ENCODE data around the gene ZNF516.
"Not testable (repeated sequence)": the region's sequence is repeated elsewhere in the genome, so short reads cannot be mapped to it uniquely, and the experiment has no call there.

ZNF516 gene, protein sequence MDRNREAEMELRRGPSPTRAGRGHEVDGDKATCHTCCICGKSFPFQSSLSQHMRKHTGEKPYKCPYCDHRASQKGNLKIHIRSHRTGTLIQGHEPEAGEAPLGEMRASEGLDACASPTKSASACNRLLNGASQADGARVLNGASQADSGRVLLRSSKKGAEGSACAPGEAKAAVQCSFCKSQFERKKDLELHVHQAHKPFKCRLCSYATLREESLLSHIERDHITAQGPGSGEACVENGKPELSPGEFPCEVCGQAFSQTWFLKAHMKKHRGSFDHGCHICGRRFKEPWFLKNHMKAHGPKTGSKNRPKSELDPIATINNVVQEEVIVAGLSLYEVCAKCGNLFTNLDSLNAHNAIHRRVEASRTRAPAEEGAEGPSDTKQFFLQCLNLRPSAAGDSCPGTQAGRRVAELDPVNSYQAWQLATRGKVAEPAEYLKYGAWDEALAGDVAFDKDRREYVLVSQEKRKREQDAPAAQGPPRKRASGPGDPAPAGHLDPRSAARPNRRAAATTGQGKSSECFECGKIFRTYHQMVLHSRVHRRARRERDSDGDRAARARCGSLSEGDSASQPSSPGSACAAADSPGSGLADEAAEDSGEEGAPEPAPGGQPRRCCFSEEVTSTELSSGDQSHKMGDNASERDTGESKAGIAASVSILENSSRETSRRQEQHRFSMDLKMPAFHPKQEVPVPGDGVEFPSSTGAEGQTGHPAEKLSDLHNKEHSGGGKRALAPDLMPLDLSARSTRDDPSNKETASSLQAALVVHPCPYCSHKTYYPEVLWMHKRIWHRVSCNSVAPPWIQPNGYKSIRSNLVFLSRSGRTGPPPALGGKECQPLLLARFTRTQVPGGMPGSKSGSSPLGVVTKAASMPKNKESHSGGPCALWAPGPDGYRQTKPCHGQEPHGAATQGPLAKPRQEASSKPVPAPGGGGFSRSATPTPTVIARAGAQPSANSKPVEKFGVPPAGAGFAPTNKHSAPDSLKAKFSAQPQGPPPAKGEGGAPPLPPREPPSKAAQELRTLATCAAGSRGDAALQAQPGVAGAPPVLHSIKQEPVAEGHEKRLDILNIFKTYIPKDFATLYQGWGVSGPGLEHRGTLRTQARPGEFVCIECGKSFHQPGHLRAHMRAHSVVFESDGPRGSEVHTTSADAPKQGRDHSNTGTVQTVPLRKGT

DNA sequence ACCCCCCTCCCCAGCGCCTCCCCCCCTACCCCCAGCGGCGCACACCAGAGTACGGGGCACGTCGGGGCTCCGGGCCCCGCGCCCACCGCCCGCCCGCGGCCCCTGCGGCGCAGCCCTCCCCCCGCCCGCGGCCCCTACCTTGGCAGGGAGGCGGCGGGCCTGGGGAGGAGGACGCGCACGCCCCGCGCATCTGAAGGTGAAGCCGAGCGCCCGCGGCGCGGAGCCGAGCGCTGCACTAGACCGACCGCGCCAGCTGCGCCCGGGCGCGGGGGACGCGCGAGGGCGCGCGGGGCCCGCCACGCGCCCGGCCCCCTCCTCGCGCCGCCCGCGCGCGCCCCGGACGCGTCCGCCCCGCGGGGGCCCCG is at the start of gene ZNF516:
ZNF516 (minus strand) TSS at position 237 of the 365 bp plus-strand sequence. CDS start 52,188 bp downstream, outside the sequence.
- DNase-seq (ENCODE audit: low read depth) = peak; percentile 50

DNA sequence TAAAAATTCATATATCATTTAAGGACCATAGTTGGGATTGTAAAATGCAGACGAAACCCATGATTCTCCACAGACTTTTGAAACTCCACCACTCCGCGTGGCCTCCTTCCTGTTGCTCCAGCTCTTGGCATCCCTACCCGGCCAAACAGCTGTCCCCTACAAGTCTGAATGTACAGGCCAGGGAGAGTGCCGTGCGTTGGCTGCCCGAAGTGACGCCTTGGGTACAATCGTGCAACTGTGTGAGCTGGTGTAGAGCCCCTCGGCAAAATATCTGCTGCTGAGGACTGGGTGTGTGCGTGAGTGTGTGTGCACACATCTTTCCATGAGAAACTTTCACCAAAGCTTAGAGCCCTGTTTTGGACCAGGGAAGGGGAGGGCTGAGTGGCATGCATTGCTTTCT is 43.8 kb upstream of the ZNF516 start:
- DNase-seq (ENCODE audit: low read depth) = no peak

DNA sequence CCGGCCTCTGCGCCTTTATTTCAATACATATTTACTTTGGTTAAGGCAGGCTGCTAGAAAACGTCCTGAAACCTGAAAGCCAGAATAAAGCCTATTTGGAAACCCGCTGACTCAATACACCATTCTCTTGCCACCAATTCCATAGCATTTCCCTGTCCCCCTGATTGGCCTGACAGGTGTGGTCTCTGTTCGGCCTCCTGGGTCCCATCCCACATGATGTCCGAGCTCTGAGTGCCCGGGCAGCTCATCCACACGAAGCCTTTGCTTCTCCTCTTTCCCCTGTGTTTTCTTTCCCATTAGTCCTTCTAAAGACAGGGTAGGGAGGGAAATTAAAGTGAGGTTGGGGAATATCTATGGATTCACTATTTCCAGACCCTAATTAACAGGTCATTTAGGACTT is 42.6 kb upstream of the ZNF516 start:
- no peak for DNase-seq (ENCODE audit: low read depth)

- not testable (repeated sequence) for DNase-seq (ENCODE audit: low read depth)
Observed at GRCh38 chr18:76536593-76536992, 41.6 kb upstream of the ZNF516 start.

GRCh38 chr18:76532875-76533274 is 37.8 kb upstream of the ZNF516 start:
- DNase-seq (ENCODE audit: low read depth) = no peak

GRCh38 chr18:76530846-76531245 is 35.8 kb upstream of the ZNF516 start:
- DNase-seq (ENCODE audit: low read depth) = no peak

- DNase-seq (ENCODE audit: low read depth) = no peak
Observed at GRCh38 chr18:76530391-76530790, 35.3 kb upstream of the ZNF516 start.

DNA sequence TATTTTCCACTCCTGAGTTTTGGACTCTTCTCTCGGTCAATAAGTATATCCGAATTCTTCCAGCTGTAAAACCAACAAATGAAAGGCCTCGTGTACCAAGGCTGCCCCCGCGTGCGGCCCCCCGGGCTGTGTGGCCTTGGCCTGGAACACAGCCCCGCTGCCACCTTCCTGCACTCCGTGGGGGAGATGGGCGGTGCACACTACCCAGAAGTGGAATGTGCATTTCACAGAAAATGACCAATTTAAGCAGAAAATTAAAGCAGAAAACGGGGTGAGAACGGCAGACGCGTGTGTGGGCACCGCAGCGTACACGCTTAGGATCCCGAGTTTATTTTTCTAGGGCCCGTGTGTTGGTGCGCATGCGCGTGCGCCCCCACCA is 34.4 kb upstream of the ZNF516 start:
- no peak for DNase-seq (ENCODE audit: low read depth)

- DNase-seq (ENCODE audit: low read depth) = peak; percentile 63
Observed at GRCh38 chr18:76528477-76529432, 33.7 kb upstream of the ZNF516 start.

DNA sequence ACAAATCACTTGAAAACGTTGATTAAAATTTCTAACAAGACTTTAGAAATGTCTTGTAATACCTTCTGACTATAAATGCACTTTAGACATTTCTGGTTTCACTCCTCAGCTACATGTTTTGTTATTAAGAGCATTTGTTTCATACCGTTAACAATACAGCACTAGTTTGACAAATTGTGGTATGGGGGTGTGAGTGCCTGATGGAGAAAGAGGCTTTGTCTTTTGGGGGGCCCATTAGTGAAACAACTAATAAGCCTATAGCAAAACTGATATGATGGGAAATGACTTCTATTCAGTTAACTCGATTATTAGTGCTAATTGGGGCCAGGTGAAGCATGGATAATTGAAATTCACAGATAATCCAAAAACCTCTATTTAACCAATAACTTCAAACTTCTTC is 30.9 kb upstream of the ZNF516 start:
- no peak for DNase-seq (ENCODE audit: low read depth)

- peak; percentile 80 for DNase-seq (ENCODE audit: low read depth)
Observed at GRCh38 chr18:76524900-76525698, 30.1 kb upstream of the ZNF516 start.

- no peak for DNase-seq (ENCODE audit: low read depth)
Observed at GRCh38 chr18:76524477-76524876, 29.4 kb upstream of the ZNF516 start.

DNA sequence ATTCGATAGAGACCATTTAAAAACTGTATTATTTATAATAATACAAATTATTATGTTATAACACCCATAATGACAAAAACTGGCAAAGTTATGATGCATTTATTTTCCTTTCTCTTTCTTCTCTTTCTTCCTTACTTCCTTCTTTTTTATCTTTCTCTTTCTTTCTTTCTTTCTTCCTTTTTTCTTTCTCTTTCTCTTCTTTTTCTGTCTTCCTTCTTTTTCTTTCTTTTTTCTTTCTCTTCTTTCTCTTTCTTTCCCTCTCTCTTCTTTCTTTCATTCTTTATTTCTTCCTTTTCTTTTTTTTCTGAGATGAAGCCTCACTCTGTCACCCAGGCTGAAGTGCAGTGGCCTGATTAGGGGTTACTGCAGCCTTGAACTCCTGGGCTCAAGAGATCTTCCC is 27.5 kb upstream of the ZNF516 start:
- DNase-seq (ENCODE audit: low read depth) = no peak

GRCh38 chr18:76522122-76522503 is 27.1 kb upstream of the ZNF516 start:
- DNase-seq (ENCODE audit: low read depth) = no peak

GRCh38 chr18:76521417-76522121 is 26.5 kb upstream of the ZNF516 start:
- DNase-seq (ENCODE audit: low read depth) = no peak

GRCh38 chr18:76518860-76519538 is 24.0 kb upstream of the ZNF516 start:
- peak; percentile 49 for DNase-seq (ENCODE audit: low read depth)

GRCh38 chr18:76518123-76518859 is 23.2 kb upstream of the ZNF516 start:
- DNase-seq (ENCODE audit: low read depth) = peak; percentile 62

GRCh38 chr18:76515576-76515975 is 20.5 kb upstream of the ZNF516 start:
- no peak for DNase-seq (ENCODE audit: low read depth)

DNA sequence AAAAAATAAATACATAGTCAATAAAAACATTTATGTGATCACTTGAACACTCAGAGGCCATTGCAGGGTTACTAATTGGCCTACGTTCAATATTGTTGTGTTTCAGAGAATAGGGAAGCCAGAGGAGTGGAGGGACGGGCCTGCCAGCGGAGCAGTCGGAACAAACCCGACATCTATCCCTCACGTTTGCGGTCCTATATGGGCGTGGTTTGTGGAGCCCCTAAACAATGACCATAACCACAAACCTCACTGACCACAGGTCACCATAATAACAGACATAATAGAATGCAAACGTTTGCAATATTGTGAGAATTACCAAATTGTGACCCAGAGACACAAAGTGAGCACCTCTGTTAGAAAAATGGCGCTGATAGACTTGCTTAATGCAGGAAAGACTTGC is 19.5 kb upstream of the ZNF516 start:
- DNase-seq (ENCODE audit: low read depth) = no peak
